ENCODE results near the gene RAB40C.

The RAB40C gene

GRCh38 chr16:575354-576196, 14.3 kb upstream of the RAB40C start:
- no peak for DNase-seq (ENCODE audit: low spot score)

- no peak for DNase-seq (ENCODE audit: low spot score)
These were observed 13.6 kb upstream of the RAB40C start for GRCh38 chr16:576197-576822.

GRCh38 chr16:576823-577201, 13.1 kb upstream of the RAB40C start:
- DNase-seq (ENCODE audit: low spot score): no peak

- no peak for DNase-seq (ENCODE audit: low spot score)
These were observed 12.1 kb upstream of the RAB40C start for GRCh38 chr16:577796-578195.

- DNase-seq (ENCODE audit: low spot score): no peak
These were observed 11.5 kb upstream of the RAB40C start for GRCh38 chr16:578232-578869.

GRCh38 chr16:578870-579405, 10.9 kb upstream of the RAB40C start:
- DNase-seq (ENCODE audit: low spot score): no peak

- no peak for DNase-seq (ENCODE audit: low spot score)
These were observed 9.5 kb upstream of the RAB40C start for GRCh38 chr16:580141-580945.

- no peak for DNase-seq (ENCODE audit: low spot score)
These were observed 8.8 kb upstream of the RAB40C start for GRCh38 chr16:580946-581498.

- no peak for DNase-seq (ENCODE audit: low spot score)
These were observed 7.7 kb upstream of the RAB40C start for GRCh38 chr16:582218-582613.

- DNase-seq (ENCODE audit: low spot score): no peak
These were observed 7.1 kb upstream of the RAB40C start for GRCh38 chr16:582614-583331.

GRCh38 chr16:583470-583814, 6.4 kb upstream of the RAB40C start:
- no peak for DNase-seq (ENCODE audit: low spot score)

GRCh38 chr16:583815-584591, 5.9 kb upstream of the RAB40C start:
- DNase-seq (ENCODE audit: low spot score): no peak

GRCh38 chr16:585351-585750, 4.5 kb upstream of the RAB40C start:
- DNase-seq (ENCODE audit: low spot score): no peak

GRCh38 chr16:586047-586644, 3.7 kb upstream of the RAB40C start:
- no peak for DNase-seq (ENCODE audit: low spot score)

- DNase-seq (ENCODE audit: low spot score): no peak
These were observed 2.9 kb upstream of the RAB40C start for GRCh38 chr16:586645-587590.

GRCh38 chr16:588639-588888, 1.3 kb upstream of the RAB40C start:
- DNase-seq (ENCODE audit: low spot score): no peak

- DNase-seq (ENCODE audit: low spot score): peak; percentile 96
These were observed 793 bp upstream of the RAB40C start for GRCh38 chr16:588889-589657.

- no peak for DNase-seq (ENCODE audit: low spot score)
These were observed 435 bp downstream of the RAB40C start for GRCh38 chr16:590188-590814.
